Esophagus squamous epithelium (tissue), 4 donors: ENCODE results near the gene PLEKHG4B.

Experiments
- POLR2A ChIP-seq, 4 donors: fragments of 450-650 bp; IDR thresholded peaks; one replicate each; pipeline ENCODE4 v1.6.1; 2017; ENCODE audit warnings: antibody characterized with exemption in 4 of 4, mild to moderate bottlenecking in 4 of 4, moderate library complexity in 3 of 4
- TF ChIP-seq, protein P1 (sequence below), 6 experiments: fragments of 450-650 bp in 4 of 6; fragments of 200-600 bp in 2 of 6; sonication (generic) in 2 of 6; IDR thresholded peaks; one replicate each; pipeline ENCODE4 v1.5.1; 2016 to 2019; ENCODE audit warnings: antibody characterized with exemption in 6 of 6, mild to moderate bottlenecking in 4 of 6, moderate library complexity in 4 of 6

DNA sequence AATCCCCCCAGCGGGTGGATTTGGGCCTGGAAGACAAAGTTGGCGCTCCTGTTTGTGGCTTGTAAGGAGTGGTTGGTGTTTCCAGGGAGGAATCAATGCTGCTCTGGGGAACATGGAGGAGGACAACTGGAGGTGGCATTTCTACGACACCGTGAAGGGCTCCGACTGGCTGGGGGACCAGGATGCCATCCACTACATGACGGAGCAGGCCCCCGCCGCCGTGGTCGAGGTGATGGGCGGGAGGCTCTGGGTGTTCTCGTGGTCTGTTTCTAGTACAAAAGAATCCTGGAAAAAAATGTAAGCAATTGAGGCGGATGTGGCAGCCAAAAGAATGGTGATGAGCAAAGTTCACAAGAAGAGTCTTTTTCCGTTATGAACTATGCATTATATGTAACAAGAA is 133.4 kb downstream of the PLEKHG4B start:
- TF ChIP-seq, protein P1, sequence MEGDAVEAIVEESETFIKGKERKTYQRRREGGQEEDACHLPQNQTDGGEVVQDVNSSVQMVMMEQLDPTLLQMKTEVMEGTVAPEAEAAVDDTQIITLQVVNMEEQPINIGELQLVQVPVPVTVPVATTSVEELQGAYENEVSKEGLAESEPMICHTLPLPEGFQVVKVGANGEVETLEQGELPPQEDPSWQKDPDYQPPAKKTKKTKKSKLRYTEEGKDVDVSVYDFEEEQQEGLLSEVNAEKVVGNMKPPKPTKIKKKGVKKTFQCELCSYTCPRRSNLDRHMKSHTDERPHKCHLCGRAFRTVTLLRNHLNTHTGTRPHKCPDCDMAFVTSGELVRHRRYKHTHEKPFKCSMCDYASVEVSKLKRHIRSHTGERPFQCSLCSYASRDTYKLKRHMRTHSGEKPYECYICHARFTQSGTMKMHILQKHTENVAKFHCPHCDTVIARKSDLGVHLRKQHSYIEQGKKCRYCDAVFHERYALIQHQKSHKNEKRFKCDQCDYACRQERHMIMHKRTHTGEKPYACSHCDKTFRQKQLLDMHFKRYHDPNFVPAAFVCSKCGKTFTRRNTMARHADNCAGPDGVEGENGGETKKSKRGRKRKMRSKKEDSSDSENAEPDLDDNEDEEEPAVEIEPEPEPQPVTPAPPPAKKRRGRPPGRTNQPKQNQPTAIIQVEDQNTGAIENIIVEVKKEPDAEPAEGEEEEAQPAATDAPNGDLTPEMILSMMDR (IDR thresholded peaks at IDR 0.05): no peak
- no peak for TF ChIP-seq POLR2A (IDR thresholded peaks at IDR 0.05)
